ENCODE measurements around the gene ARFRP1. TPM values are rescaled to one million over a fixed set of nuclear protein-coding genes. Genes with fewer than 3 reads are reported as not detected.

The ARFRP1 gene
- total RNA-seq, 1 experiment from 2014 or later, result 30.2 TPM

DNA sequence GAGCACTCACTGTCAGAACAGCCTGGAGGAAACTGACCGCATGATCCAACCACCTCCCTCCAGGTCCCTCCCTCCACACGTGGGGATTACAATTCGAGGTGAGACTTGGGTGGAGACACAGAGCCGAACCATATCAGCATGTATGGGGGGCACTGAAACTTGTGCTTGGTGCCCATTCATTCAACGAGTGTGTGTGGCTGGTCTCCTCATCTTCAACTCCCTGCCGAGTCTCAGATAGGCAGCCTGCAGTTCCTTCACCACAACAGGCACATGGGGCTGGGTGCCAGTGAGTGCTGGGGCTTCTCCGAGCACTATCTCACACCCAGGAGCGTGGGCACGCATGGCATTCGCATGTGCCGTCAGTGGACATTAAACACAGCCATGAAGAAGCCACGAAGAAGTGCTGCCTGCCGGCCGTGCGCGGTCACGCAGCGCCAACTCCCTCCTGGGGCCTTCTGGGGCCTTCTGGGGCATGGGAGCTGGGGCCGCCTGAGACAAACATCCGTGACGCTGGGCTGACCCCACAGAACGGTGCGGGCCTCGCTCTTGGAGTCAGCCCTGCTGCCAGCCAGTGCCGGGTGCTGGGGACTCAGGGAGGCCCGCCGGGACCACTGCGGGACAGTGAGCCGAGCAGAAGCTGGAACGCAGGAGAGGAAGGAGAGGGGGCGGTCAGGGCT lies 50.4 kb downstream of the ARFRP1 start:
- CTCF ChIA-PET, result interaction anchor here (1.0 to 1.6 kb wide), 4 partner anchors 12 to 119 kb away, joined by 3 to 23 read pairs (median 10); partner anchors contain the start of gene TNFRSF6B
- DNase-seq (ENCODE audit: low spot score), result peak; percentile 31
- no peak for TF ChIP-seq IRF2 (CRISPR knock-in tag; IDR thresholded peaks at IDR 0.05; ENCODE audit: borderline replicate concordance, low read depth)
- no peak for TF ChIP-seq NFE2L1 (CRISPR knock-in tag; IDR thresholded peaks at IDR 0.05)
- TF ChIP-seq, protein P1, sequence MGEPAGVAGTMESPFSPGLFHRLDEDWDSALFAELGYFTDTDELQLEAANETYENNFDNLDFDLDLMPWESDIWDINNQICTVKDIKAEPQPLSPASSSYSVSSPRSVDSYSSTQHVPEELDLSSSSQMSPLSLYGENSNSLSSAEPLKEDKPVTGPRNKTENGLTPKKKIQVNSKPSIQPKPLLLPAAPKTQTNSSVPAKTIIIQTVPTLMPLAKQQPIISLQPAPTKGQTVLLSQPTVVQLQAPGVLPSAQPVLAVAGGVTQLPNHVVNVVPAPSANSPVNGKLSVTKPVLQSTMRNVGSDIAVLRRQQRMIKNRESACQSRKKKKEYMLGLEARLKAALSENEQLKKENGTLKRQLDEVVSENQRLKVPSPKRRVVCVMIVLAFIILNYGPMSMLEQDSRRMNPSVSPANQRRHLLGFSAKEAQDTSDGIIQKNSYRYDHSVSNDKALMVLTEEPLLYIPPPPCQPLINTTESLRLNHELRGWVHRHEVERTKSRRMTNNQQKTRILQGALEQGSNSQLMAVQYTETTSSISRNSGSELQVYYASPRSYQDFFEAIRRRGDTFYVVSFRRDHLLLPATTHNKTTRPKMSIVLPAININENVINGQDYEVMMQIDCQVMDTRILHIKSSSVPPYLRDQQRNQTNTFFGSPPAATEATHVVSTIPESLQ (CRISPR knock-in tag; IDR thresholded peaks at IDR 0.05), result no peak
- no peak for TF ChIP-seq RELA (CRISPR knock-in tag; IDR thresholded peaks at IDR 0.05; ENCODE audit: borderline replicate concordance)
- no peak for TF ChIP-seq EMX1 (CRISPR knock-in tag; IDR thresholded peaks at IDR 0.05)
- TF ChIP-seq, protein P2, sequence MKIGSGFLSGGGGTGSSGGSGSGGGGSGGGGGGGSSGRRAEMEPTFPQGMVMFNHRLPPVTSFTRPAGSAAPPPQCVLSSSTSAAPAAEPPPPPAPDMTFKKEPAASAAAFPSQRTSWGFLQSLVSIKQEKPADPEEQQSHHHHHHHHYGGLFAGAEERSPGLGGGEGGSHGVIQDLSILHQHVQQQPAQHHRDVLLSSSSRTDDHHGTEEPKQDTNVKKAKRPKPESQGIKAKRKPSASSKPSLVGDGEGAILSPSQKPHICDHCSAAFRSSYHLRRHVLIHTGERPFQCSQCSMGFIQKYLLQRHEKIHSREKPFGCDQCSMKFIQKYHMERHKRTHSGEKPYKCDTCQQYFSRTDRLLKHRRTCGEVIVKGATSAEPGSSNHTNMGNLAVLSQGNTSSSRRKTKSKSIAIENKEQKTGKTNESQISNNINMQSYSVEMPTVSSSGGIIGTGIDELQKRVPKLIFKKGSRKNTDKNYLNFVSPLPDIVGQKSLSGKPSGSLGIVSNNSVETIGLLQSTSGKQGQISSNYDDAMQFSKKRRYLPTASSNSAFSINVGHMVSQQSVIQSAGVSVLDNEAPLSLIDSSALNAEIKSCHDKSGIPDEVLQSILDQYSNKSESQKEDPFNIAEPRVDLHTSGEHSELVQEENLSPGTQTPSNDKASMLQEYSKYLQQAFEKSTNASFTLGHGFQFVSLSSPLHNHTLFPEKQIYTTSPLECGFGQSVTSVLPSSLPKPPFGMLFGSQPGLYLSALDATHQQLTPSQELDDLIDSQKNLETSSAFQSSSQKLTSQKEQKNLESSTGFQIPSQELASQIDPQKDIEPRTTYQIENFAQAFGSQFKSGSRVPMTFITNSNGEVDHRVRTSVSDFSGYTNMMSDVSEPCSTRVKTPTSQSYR (CRISPR knock-in tag; IDR thresholded peaks at IDR 0.05), result no peak
- TF ChIP-seq, protein P3, sequence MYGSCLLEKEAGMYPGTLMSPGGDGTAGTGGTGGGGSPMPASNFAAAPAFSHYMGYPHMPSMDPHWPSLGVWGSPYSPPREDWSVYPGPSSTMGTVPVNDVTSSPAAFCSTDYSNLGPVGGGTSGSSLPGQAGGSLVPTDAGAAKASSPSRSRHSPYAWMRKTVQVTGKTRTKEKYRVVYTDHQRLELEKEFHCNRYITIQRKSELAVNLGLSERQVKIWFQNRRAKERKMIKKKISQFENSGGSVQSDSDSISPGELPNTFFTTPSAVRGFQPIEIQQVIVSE (CRISPR knock-in tag; IDR thresholded peaks at IDR 0.05; ENCODE audit: borderline replicate concordance), result no peak
- TF ChIP-seq NR2C2 (CRISPR knock-in tag; IDR thresholded peaks at IDR 0.05), result no peak
- TF ChIP-seq TEAD1 (CRISPR knock-in tag; IDR thresholded peaks at IDR 0.05), result no peak

DNA sequence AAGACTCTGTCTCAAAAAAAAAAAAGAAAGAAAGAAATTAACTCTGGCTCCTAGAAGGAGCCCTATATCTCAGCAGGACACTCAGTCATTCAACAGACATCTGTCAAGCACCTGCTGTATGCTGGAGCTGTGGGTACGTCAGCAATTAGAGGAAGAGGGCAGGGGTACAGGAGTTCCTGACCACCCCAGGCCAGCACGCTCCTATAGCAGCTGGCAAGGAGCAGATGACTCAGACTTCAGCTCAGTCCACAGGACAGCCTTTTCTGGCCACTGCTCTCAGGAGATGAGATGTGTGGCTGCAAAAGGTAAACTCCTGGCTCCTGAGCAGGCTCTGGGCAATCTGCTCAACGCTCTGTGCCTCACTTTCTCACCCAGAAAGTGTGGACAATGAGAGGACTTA lies 51.3 kb downstream of the ARFRP1 start:
- Mint-ChIP-seq H3K4me1 (peaks cover 26% of the 10 kb centered on the region), H3K27me3 (ENCODE audit: low read depth) (peaks cover 2% of the 10 kb centered on the region; the same call in 1 of the 2 replicates), H3K36me3 (no peaks in the 10 kb centered on the region; the same call in 1 of the 2 replicates), H3K9me3 (no peaks in the 10 kb centered on the region), H3K27ac (no peak overlapping the region), H3K4me3 (no peak overlapping the region)
- ChIA-PET POLR2A (no interaction called here), CTCF (no interaction called here)
- no peak for ATAC-seq
- no peak for DNase-seq (ENCODE audit: low spot score)
- no peak for TF ChIP-seq SMAD3 (CRISPR knock-in tag; IDR thresholded peaks at IDR 0.05; ENCODE audit: borderline replicate concordance)
- no peak for TF ChIP-seq RELA (CRISPR knock-in tag; IDR thresholded peaks at IDR 0.05; ENCODE audit: borderline replicate concordance)
- TF ChIP-seq HMGA2 (CRISPR knock-in tag; IDR thresholded peaks at IDR 0.05), result no peak
- TF ChIP-seq NFATC4 (CRISPR knock-in tag; IDR thresholded peaks at IDR 0.05), result no peak
- no peak for TF ChIP-seq PRRX2 (CRISPR knock-in tag; IDR thresholded peaks at IDR 0.05)
- no peak for TF ChIP-seq ESRRA (CRISPR knock-in tag; IDR thresholded peaks at IDR 0.05; ENCODE audit: borderline replicate concordance)
- TF ChIP-seq, protein P4, sequence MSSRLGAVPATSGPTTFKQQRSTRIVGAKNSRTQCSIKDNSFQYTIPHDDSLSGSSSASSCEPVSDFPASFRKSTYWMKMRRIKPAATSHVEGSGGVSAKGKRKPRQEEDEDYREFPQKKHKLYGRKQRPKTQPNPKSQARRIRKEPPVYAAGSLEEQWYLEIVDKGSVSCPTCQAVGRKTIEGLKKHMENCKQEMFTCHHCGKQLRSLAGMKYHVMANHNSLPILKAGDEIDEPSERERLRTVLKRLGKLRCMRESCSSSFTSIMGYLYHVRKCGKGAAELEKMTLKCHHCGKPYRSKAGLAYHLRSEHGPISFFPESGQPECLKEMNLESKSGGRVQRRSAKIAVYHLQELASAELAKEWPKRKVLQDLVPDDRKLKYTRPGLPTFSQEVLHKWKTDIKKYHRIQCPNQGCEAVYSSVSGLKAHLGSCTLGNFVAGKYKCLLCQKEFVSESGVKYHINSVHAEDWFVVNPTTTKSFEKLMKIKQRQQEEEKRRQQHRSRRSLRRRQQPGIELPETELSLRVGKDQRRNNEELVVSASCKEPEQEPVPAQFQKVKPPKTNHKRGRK (CRISPR knock-in tag; IDR thresholded peaks at IDR 0.05; ENCODE audit: borderline replicate concordance), result no peak
- no peak for TF ChIP-seq MYBL2 (CRISPR knock-in tag; IDR thresholded peaks at IDR 0.05)
- TF ChIP-seq, protein P2 (CRISPR knock-in tag; IDR thresholded peaks at IDR 0.05), result no peak
- TF ChIP-seq, protein P5, sequence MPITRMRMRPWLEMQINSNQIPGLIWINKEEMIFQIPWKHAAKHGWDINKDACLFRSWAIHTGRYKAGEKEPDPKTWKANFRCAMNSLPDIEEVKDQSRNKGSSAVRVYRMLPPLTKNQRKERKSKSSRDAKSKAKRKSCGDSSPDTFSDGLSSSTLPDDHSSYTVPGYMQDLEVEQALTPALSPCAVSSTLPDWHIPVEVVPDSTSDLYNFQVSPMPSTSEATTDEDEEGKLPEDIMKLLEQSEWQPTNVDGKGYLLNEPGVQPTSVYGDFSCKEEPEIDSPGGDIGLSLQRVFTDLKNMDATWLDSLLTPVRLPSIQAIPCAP (CRISPR knock-in tag; IDR thresholded peaks at IDR 0.05), result no peak
- TF ChIP-seq, protein P6, sequence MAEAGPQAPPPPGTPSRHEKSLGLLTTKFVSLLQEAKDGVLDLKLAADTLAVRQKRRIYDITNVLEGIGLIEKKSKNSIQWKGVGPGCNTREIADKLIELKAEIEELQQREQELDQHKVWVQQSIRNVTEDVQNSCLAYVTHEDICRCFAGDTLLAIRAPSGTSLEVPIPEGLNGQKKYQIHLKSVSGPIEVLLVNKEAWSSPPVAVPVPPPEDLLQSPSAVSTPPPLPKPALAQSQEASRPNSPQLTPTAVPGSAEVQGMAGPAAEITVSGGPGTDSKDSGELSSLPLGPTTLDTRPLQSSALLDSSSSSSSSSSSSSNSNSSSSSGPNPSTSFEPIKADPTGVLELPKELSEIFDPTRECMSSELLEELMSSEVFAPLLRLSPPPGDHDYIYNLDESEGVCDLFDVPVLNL (CRISPR knock-in tag; IDR thresholded peaks at IDR 0.05; ENCODE audit: borderline replicate concordance, low read depth), result no peak
- TF ChIP-seq, protein P7, sequence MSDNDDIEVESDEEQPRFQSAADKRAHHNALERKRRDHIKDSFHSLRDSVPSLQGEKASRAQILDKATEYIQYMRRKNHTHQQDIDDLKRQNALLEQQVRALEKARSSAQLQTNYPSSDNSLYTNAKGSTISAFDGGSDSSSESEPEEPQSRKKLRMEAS (CRISPR knock-in tag; IDR thresholded peaks at IDR 0.05), result no peak

More for the DNA sequence above, 50.4 kb downstream of the ARFRP1 start:
- H3K27me3 Mint-ChIP-seq (ENCODE audit: low read depth), result no peaks in the 10 kb centered on the region
- POLR2A ChIA-PET, result interaction anchor here (1.2 kb wide), 2 partner anchors 33 to 40 kb away, joined by 3 to 4 read pairs; partner anchors contain the start of gene TNFRSF6B
- no peak for ATAC-seq
- H3K9me3 Mint-ChIP-seq, result no peaks in the 10 kb centered on the region
- peak overlapping the region; percentile 87 for H3K27ac Mint-ChIP-seq
- peaks cover 2% of the 10 kb centered on the region; the same call in 1 of the 2 replicates for H3K36me3 Mint-ChIP-seq
- peaks cover 23% of the 10 kb centered on the region for H3K4me1 Mint-ChIP-seq
- H3K4me3 Mint-ChIP-seq, result peak overlapping the region; percentile 89
